HEK293 (cell line): ENCODE data around the gene ATP6AP2.

ENCODE experiments used
- CTCF ChIA-PET: fragments of 350-600 bp; formaldehyde crosslinking; extraction: SDS; loops from one replicate; lab custom pipeline; 2021; ENCODE audit warnings: antibody characterized with exemption; lab: Yijun Ruan, JAX
- POLR2A ChIA-PET: fragments of 300-600 bp; formaldehyde crosslinking; extraction: SDS; loops from one replicate; lab custom pipeline; 2020; ENCODE audit warnings: antibody characterized with exemption, inconsistent platforms; lab: Yijun Ruan, JAX
- H3K27ac ChIP-seq: fragments of 200-500 bp; sonication (Bioruptor generic); 2 replicates; pipeline ENCODE4 v1.5.1; 2014; ENCODE audit warnings: low read depth, low read length, control low read depth, inconsistent platforms; ENCODE audit errors: extremely low read depth
- H3K36me3 ChIP-seq, 2 experiments: fragments of 200-500 bp in 1 of 2; sonication (Bioruptor generic) in 1 of 2; 1 replicate in 1 of 2; 2 replicates in 1 of 2; pipeline ENCODE4 v1.5.1; 2014 to 2017; ENCODE audit warnings: inconsistent platforms in 2 of 2, low read length in 2 of 2; ENCODE audit not compliant: control insufficient read depth in 2 of 2, insufficient read depth in 1 of 2
- H3K4me1 ChIP-seq: fragments of 200-500 bp; sonication (Bioruptor generic); 2 replicates; pipeline ENCODE4 v1.5.1; 2014; ENCODE audit warnings: mild to moderate bottlenecking, low read length, inconsistent platforms; ENCODE audit not compliant: control insufficient read depth, insufficient read depth
- H3K4me3 ChIP-seq: 2 replicates; pipeline ENCODE4 v1.5.1; 2011; ENCODE audit warnings: low read depth, mild to moderate bottlenecking, control low read depth, low read length, moderate library complexity
- H3K9me3 ChIP-seq: fragments of 200-500 bp; sonication (Bioruptor generic); 2 replicates; pipeline ENCODE4 v1.5.1; 2014; ENCODE audit warnings: low read depth, low read length, inconsistent platforms; ENCODE audit not compliant: control insufficient read depth, insufficient read depth
- BCL11B ChIP-seq: fragments of 450-650 bp; formaldehyde crosslinking; IDR thresholded peaks from 2 replicates; pipeline ENCODE4 v1.5.1; 2016; ENCODE audit warnings: low read depth, missing biosample characterization, missing genetic modification characterization
- HOXD13 ChIP-seq: sonication (generic); formaldehyde crosslinking; IDR thresholded peaks from 2 replicates; pipeline ENCODE4 v1.8.0; 2022; ENCODE audit warnings: missing genetic modification reagents, borderline replicate concordance
- KLF8 ChIP-seq: fragments of 450-650 bp; formaldehyde crosslinking; IDR thresholded peaks from 2 replicates; pipeline ENCODE4 v1.5.1; 2016; ENCODE audit warnings: missing biosample characterization, missing genetic modification characterization
- SP3 ChIP-seq: fragments of 450-650 bp; formaldehyde crosslinking; IDR thresholded peaks from 2 replicates; pipeline ENCODE4 v1.5.1; 2016; ENCODE audit warnings: missing biosample characterization, missing genetic modification characterization
- SP7 ChIP-seq: fragments of 450-650 bp; formaldehyde crosslinking; IDR thresholded peaks from 2 replicates; pipeline ENCODE4 v1.5.1; 2016; ENCODE audit warnings: missing biosample characterization, missing genetic modification characterization
- TRIM28 ChIP-seq: IDR thresholded peaks from 2 replicates; pipeline ENCODE4 v1.6.1; 2011; ENCODE audit warnings: low read length, control low read depth, borderline replicate concordance
- WT1 ChIP-seq: fragments of 450-650 bp; formaldehyde crosslinking; IDR thresholded peaks from 2 replicates; pipeline ENCODE4 v1.5.1; 2016; ENCODE audit warnings: missing biosample characterization, missing genetic modification characterization
- ZBTB21 ChIP-seq: fragments of 450-650 bp; formaldehyde crosslinking; IDR thresholded peaks from 2 replicates; pipeline ENCODE4 v1.5.1; 2017; ENCODE audit warnings: missing biosample characterization, missing genetic modification characterization
- ZBTB7A ChIP-seq: fragments of 450-650 bp; formaldehyde crosslinking; IDR thresholded peaks from 2 replicates; pipeline ENCODE4 v1.5.1; 2016; ENCODE audit warnings: low read depth, missing biosample characterization, missing genetic modification characterization
- ZNF114 ChIP-seq: fragments of 450-650 bp; formaldehyde crosslinking; IDR thresholded peaks from 2 replicates; pipeline ENCODE4 v1.5.0; 2017; ENCODE audit warnings: missing biosample characterization, missing genetic modification characterization
- ZNF19 ChIP-seq: fragments of 450-650 bp; formaldehyde crosslinking; IDR thresholded peaks from 2 replicates; pipeline ENCODE4; 2016; ENCODE audit warnings: missing biosample characterization, missing genetic modification characterization, low read depth
- ZNF202 ChIP-seq: fragments of 450-650 bp; formaldehyde crosslinking; IDR thresholded peaks from 2 replicates; pipeline ENCODE4 v1.5.1; 2016; ENCODE audit warnings: missing biosample characterization, missing genetic modification characterization, borderline replicate concordance
- ZNF302 ChIP-seq: fragments of 450-650 bp; formaldehyde crosslinking; IDR thresholded peaks from 2 replicates; pipeline ENCODE4 v1.5.1; 2016; ENCODE audit warnings: missing biosample characterization, missing genetic modification characterization, low read depth
- ZNF366 ChIP-seq: fragments of 450-650 bp; formaldehyde crosslinking; conservative IDR thresholded peaks from 2 replicates; pipeline ENCODE4 v1.5.1; 2016; ENCODE audit warnings: missing biosample characterization, missing genetic modification characterization
- ZNF654 ChIP-seq: fragments of 450-650 bp; formaldehyde crosslinking; IDR thresholded peaks from 2 replicates; pipeline ENCODE4 v1.5.1; 2016; ENCODE audit warnings: low read depth, missing biosample characterization, missing genetic modification characterization
- ZNF768 ChIP-seq: fragments of 450-650 bp; formaldehyde crosslinking; IDR thresholded peaks from 2 replicates; pipeline ENCODE4 v1.5.1; 2018; ENCODE audit warnings: missing biosample characterization, mild to moderate bottlenecking, missing genetic modification characterization
- ZNF776 ChIP-seq: fragments of 450-650 bp; formaldehyde crosslinking; IDR thresholded peaks from 2 replicates; pipeline ENCODE4 v1.5.0; 2017; ENCODE audit warnings: missing biosample characterization, missing genetic modification characterization, borderline replicate concordance
- TF ChIP-seq, protein P1 (sequence below): fragments of 450-650 bp; formaldehyde crosslinking; IDR thresholded peaks from 2 replicates; pipeline ENCODE4 v1.5.1; 2016; ENCODE audit warnings: missing biosample characterization, missing genetic modification characterization, low read depth
- TF ChIP-seq, protein P2 (sequence below): fragments of 450-650 bp; formaldehyde crosslinking; IDR thresholded peaks from 2 replicates; pipeline ENCODE4 v1.5.1; 2016; ENCODE audit warnings: missing biosample characterization, missing genetic modification characterization
- TF ChIP-seq, protein P3 (sequence below): fragments of 450-650 bp; formaldehyde crosslinking; IDR thresholded peaks from 2 replicates; pipeline ENCODE4 v1.5.1; 2016; ENCODE audit warnings: missing biosample characterization, missing genetic modification characterization
- TF ChIP-seq, protein P4 (sequence below): fragments of 450-650 bp; formaldehyde crosslinking; IDR thresholded peaks from 2 replicates; pipeline ENCODE4 v1.5.1; 2016; ENCODE audit warnings: missing biosample characterization, missing genetic modification characterization
- TF ChIP-seq, protein P5 (sequence below): fragments of 450-650 bp; formaldehyde crosslinking; IDR thresholded peaks from 2 replicates; pipeline ENCODE4 v1.5.1; 2016; ENCODE audit warnings: missing biosample characterization, missing genetic modification characterization
- TF ChIP-seq, protein P6 (sequence below): fragments of 450-650 bp; formaldehyde crosslinking; IDR thresholded peaks from 2 replicates; pipeline ENCODE4 v1.5.1; 2016; ENCODE audit warnings: missing biosample characterization, missing genetic modification characterization, borderline replicate concordance
- TF ChIP-seq, protein P7 (sequence below): fragments of 450-650 bp; formaldehyde crosslinking; IDR thresholded peaks from 2 replicates; pipeline ENCODE4 v1.5.1; 2016; ENCODE audit warnings: missing biosample characterization, missing genetic modification characterization

Gene ATP6AP2

DNA sequence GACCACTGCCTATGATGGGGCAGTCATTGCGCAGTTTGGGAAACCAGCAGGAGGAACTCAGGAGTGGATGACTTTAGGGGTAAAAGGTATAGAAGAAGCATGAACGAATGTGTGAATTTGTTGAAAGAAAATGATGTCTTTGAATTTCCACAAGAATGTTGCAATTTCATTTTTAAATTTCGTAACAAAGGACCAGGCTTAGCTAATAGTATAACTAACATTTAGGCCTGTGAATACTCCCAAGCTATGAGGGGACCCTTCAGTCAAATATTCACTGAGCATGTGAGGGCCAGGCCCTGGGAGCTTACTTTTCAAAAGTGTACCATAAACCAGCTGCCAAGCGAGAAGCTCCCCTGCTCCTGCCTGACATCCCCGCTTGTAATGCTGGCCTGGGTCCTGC, 47.7 kb downstream of the ATP6AP2 start:
- POLR2A ChIA-PET = no interaction called here

DNA sequence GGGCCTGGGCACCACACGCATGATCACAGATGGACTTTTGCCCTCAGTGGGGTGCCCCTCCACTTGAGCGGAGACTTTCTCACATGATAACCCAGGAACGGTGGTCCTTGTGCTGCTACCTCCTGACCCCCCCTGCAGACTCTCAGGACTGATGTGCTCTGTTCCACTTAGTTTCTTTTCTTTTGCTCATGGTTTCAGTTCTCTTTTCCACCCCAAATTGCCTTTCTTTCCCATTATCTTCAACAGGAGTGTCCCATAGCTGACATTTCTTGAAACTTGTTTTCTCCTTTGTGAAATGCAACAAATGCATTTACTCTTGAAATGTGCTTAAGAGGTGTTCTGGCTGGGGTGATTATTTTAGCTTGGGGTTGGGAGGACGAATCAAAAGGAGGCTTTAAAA, 51.4 kb downstream of the ATP6AP2 start:
- Histone ChIP-seq H3K4me1 (no peaks in the 10 kb centered on the region), H3K9me3 (no peaks in the 10 kb centered on the region), H3K36me3 (peaks cover 42 to 96% of the 10 kb centered on the region in 2 experiments), H3K4me3 (no peak overlapping the region), H3K27ac (no peak overlapping the region)
- CTCF ChIA-PET = interaction anchor here (0.9 to 1.1 kb wide), 3 partner anchors 11 to 93 kb away, joined by 3 to 4 read pairs (median 3); no protein-coding TSS in a partner anchor
- POLR2A ChIA-PET = interaction anchor here (0.6 to 1.2 kb wide), 2 partner anchors 51 to 847 kb away, joined by 3 to 4 read pairs; partner anchors contain the start of gene ATP6AP2
- TF ChIP-seq, protein P1, sequence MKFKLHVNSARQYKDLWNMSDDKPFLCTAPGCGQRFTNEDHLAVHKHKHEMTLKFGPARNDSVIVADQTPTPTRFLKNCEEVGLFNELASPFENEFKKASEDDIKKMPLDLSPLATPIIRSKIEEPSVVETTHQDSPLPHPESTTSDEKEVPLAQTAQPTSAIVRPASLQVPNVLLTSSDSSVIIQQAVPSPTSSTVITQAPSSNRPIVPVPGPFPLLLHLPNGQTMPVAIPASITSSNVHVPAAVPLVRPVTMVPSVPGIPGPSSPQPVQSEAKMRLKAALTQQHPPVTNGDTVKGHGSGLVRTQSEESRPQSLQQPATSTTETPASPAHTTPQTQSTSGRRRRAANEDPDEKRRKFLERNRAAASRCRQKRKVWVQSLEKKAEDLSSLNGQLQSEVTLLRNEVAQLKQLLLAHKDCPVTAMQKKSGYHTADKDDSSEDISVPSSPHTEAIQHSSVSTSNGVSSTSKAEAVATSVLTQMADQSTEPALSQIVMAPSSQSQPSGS (tag by site-specific recombination) = no peak
- no peak for TF ChIP-seq ZNF19
- TF ChIP-seq ZNF302 (tag by site-specific recombination) = no peak
- TF ChIP-seq, protein P2, sequence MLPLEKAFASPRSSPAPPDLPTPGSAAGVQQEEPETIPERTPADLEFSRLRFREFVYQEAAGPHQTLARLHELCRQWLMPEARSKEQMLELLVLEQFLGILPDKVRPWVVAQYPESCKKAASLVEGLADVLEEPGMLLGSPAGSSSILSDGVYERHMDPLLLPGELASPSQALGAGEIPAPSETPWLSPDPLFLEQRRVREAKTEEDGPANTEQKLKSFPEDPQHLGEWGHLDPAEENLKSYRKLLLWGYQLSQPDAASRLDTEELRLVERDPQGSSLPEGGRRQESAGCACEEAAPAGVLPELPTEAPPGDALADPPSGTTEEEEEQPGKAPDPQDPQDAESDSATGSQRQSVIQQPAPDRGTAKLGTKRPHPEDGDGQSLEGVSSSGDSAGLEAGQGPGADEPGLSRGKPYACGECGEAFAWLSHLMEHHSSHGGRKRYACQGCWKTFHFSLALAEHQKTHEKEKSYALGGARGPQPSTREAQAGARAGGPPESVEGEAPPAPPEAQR = no peak
- no peak for TF ChIP-seq SP3
- no peak for TF ChIP-seq TRIM28
- TF ChIP-seq ZNF366 (tag by site-specific recombination) = no peak
- TF ChIP-seq, protein P3, sequence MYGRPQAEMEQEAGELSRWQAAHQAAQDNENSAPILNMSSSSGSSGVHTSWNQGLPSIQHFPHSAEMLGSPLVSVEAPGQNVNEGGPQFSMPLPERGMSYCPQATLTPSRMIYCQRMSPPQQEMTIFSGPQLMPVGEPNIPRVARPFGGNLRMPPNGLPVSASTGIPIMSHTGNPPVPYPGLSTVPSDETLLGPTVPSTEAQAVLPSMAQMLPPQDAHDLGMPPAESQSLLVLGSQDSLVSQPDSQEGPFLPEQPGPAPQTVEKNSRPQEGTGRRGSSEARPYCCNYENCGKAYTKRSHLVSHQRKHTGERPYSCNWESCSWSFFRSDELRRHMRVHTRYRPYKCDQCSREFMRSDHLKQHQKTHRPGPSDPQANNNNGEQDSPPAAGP (tag by site-specific recombination) = no peak
- TF ChIP-seq, protein P4, sequence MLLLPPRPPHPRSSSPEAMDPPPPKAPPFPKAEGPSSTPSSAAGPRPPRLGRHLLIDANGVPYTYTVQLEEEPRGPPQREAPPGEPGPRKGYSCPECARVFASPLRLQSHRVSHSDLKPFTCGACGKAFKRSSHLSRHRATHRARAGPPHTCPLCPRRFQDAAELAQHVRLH (tag by site-specific recombination) = no peak
- TF ChIP-seq WT1 (tag by site-specific recombination) = no peak
- TF ChIP-seq, protein P5, sequence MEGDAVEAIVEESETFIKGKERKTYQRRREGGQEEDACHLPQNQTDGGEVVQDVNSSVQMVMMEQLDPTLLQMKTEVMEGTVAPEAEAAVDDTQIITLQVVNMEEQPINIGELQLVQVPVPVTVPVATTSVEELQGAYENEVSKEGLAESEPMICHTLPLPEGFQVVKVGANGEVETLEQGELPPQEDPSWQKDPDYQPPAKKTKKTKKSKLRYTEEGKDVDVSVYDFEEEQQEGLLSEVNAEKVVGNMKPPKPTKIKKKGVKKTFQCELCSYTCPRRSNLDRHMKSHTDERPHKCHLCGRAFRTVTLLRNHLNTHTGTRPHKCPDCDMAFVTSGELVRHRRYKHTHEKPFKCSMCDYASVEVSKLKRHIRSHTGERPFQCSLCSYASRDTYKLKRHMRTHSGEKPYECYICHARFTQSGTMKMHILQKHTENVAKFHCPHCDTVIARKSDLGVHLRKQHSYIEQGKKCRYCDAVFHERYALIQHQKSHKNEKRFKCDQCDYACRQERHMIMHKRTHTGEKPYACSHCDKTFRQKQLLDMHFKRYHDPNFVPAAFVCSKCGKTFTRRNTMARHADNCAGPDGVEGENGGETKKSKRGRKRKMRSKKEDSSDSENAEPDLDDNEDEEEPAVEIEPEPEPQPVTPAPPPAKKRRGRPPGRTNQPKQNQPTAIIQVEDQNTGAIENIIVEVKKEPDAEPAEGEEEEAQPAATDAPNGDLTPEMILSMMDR = no peak
- no peak for TF ChIP-seq HOXD13 (CRISPR knock-in tag)
- TF ChIP-seq BCL11B (tag by site-specific recombination) = no peak
- no peak for TF ChIP-seq ZNF114

More for the DNA sequence above, 47.7 kb downstream of the ATP6AP2 start:
- TF ChIP-seq KLF8 = no peak
- no peak for TF ChIP-seq ZNF654 (tag by site-specific recombination)
- no peak for TF ChIP-seq ZNF768 (tag by site-specific recombination)
- no peak for TF ChIP-seq ZNF19
- TF ChIP-seq BCL11B (tag by site-specific recombination) = no peak
- TF ChIP-seq, protein P6, sequence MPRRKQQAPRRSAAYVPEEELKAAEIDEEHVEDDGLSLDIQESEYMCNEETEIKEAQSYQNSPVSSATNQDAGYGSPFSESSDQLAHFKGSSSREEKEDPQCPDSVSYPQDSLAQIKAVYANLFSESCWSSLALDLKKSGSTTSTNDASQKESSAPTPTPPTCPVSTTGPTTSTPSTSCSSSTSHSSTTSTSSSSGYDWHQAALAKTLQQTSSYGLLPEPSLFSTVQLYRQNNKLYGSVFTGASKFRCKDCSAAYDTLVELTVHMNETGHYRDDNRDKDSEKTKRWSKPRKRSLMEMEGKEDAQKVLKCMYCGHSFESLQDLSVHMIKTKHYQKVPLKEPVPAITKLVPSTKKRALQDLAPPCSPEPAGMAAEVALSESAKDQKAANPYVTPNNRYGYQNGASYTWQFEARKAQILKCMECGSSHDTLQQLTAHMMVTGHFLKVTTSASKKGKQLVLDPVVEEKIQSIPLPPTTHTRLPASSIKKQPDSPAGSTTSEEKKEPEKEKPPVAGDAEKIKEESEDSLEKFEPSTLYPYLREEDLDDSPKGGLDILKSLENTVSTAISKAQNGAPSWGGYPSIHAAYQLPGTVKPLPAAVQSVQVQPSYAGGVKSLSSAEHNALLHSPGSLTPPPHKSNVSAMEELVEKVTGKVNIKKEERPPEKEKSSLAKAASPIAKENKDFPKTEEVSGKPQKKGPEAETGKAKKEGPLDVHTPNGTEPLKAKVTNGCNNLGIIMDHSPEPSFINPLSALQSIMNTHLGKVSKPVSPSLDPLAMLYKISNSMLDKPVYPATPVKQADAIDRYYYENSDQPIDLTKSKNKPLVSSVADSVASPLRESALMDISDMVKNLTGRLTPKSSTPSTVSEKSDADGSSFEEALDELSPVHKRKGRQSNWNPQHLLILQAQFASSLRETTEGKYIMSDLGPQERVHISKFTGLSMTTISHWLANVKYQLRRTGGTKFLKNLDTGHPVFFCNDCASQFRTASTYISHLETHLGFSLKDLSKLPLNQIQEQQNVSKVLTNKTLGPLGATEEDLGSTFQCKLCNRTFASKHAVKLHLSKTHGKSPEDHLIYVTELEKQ (tag by site-specific recombination) = no peak
- no peak for TF ChIP-seq ZNF776 (tag by site-specific recombination)
- no peak for TF ChIP-seq ZNF202 (tag by site-specific recombination)
- TF ChIP-seq, protein P7, sequence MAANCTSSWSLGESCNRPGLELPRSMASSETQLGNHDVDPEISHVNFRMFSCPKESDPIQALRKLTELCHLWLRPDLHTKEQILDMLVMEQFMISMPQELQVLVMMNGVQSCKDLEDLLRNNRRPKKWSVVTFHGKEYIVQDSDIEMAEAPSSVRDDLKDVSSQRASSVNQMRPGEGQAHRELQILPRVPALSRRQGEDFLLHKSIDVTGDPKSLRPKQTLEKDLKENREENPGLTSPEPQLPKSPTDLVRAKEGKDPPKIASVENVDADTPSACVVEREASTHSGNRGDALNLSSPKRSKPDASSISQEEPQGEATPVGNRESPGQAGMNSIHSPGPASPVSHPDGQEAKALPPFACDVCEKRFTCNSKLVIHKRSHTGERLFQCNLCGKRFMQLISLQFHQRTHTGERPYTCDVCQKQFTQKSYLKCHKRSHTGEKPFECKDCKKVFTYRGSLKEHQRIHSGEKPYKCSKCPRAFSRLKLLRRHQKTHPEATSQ (tag by site-specific recombination) = no peak
- TF ChIP-seq ZBTB21 (tag by site-specific recombination) = no peak
- no peak for TF ChIP-seq SP7 (tag by site-specific recombination)
- TF ChIP-seq HOXD13 (CRISPR knock-in tag) = no peak
- TF ChIP-seq ZBTB7A (tag by site-specific recombination) = no peak
- peaks cover 24 to 63% of the 10 kb centered on the region in 2 experiments for H3K36me3 ChIP-seq
- H3K4me3 ChIP-seq = no peak overlapping the region
- H3K4me1 ChIP-seq = no peaks in the 10 kb centered on the region
- CTCF ChIA-PET = no interaction called here
- no peaks in the 10 kb centered on the region for H3K9me3 ChIP-seq
- H3K27ac ChIP-seq = no peak overlapping the region
